CD4-positive, alpha-beta T cell treated with Interleukin-1 beta for 1 hour (primary cell): ENCODE measurements around the gene CD83.

ENCODE experiments used
- DNase-seq, 2 donors: peaks; one replicate each; pipeline ENCODE4 v3.0.0-alpha.2; 2020 to 2022

The CD83 gene, protein sequence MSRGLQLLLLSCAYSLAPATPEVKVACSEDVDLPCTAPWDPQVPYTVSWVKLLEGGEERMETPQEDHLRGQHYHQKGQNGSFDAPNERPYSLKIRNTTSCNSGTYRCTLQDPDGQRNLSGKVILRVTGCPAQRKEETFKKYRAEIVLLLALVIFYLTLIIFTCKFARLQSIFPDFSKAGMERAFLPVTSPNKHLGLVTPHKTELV

GRCh38 chr6:14117158-14118090, at the start of gene CD83:
Gene CD83 (plus strand): TSS chr6:14117772. CDS start chr6:14117812, 40 bp downstream.
- DNase-seq, result peak; percentile 91 to 95

DNA sequence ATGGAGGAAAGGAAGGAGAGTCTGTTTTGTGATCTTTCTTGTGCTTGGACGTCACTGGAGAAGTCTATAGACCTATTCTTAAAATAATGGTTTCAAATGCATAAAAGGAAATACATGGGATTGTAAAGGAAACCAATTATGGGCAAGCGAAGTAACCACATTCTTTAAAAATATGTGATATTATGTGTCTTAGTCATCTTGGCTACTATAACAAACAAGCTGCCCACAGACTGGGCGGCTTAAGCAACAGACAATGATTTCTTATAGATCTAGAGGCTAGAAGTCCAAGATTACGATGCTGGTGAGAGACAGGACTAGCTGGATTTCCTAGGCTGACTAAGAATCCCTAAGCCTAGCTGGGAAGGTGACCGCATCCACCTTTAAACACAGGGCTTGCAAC, 49.4 kb upstream of the CD83 start:
- DNase-seq, result no peak

- no peak for DNase-seq
Observed at GRCh38 chr6:14068623-14069022, 48.9 kb upstream of the CD83 start.

- DNase-seq, result no peak
Observed at GRCh38 chr6:14070457-14070856, 47.1 kb upstream of the CD83 start.

- DNase-seq, result no peak
Observed at GRCh38 chr6:14072084-14072483, 45.5 kb upstream of the CD83 start.

DNA sequence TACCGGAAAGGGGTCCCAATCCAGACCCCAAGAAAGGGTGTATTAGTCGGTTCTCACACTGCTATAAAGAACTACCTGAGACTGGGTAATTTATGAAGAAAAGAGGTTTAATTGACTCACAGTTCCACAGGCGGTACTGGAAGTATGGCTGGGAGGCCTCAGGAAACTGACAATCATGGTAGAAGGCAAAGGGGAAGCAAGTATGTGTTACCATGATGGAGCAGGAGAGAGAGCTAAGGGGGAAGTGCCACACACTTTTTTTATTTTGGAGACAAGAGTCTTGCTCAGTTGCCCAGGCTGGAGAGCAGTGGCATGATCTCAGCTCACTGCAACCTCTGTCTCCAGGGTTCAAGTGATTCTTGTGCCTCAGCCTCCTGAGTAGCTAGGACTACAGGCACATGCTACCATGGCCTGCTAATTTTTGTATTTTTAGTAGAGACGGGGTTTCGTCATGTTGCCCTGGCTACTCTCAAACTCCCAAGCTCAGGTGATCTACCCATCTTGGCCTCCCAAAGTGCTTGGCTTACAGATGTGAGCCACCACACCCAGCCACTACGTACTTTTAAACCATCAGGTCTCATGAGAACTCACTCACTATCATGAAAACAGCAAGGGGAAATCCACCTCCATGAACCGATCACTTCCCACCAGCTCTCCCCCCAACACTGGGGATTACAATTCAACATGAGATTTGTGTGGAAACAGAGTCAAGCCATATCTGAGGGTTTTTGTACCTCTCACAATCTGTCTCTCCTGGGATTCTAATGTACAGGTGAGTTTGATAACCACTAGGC, 43.8 kb upstream of the CD83 start:
- DNase-seq, result peak; percentile 34 to 47

GRCh38 chr6:14074476-14075094, 43.0 kb upstream of the CD83 start:
- DNase-seq, result no peak

- peak; percentile 14 to 71 for DNase-seq
Observed at GRCh38 chr6:14075095-14075503, 42.5 kb upstream of the CD83 start.

DNA sequence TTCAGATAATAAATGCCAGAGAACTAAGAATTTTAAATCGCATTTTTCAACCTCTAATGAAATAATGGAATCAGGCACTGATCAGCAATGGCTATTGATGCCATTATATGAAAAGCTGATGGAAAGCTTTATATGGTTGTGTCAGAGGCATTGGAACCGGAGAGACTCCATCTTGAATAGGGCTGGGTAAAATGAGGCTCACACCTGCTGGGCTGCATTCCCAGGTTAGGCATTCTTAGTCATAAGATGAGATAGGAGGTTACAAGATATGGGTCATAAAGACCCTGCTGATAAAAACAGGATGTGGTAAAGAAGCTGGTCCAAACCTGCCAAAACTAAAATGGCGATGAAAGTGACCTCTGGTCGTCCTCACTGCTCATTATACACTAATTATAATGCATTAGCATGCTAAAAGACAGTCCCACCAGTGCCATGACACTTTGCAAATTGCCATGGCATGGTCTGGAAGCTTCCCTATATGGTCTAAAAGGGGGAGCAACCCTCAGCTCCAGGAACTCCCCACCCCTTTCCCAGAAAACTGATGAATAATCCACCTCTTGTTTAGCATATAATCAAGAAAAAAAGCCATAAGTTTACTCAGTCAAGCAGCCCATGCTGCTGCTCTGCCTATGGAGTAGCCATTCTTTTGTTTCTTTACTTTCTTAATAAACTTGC, 40.2 kb upstream of the CD83 start:
- DNase-seq, result no peak

- no peak for DNase-seq
Observed at GRCh38 chr6:14079433-14079832, 38.1 kb upstream of the CD83 start.

GRCh38 chr6:14079971-14080370, 37.6 kb upstream of the CD83 start:
- no peak for DNase-seq

DNA sequence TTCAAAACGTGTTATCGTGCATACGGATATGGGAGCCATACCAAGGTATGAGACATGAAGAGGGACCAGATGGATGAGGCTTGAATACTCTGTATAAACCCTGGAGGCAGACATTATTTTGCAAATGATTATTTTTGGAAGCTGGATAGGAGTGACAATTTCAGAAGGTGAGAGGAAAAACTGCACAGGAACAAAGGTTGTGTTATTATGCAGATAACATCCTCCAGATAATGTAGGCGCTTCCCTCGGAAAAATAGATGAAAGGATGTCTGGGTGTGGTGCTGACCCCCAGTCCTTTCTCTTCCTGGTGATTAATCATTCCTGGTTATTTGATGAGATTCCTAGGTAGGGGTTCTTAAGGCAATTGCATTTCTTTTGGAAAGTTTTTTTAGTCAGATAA, 36.4 kb upstream of the CD83 start:
- no peak for DNase-seq

GRCh38 chr6:14082771-14083170, 34.8 kb upstream of the CD83 start:
- no peak for DNase-seq

DNA sequence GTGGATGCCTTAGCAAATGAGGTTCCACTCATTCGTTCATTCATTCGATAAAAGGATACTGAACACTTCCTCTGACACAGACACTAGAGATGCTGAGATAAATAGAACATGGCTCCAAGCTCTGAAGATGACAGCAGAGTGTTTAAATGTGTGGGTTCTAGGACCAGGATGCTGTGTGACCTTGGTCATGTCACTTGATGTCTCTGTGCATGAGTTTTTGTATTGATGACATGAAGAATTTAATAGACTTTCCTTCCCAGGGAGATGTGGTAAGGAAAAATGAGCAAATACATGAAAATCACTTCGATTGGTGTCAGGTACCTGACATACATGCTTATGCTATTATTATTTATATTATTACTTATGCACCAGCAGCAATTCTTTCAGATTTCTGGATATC, 34.3 kb upstream of the CD83 start:
- DNase-seq, result no peak

- no peak for DNase-seq
Observed at GRCh38 chr6:14083751-14084150, 33.8 kb upstream of the CD83 start.

DNA sequence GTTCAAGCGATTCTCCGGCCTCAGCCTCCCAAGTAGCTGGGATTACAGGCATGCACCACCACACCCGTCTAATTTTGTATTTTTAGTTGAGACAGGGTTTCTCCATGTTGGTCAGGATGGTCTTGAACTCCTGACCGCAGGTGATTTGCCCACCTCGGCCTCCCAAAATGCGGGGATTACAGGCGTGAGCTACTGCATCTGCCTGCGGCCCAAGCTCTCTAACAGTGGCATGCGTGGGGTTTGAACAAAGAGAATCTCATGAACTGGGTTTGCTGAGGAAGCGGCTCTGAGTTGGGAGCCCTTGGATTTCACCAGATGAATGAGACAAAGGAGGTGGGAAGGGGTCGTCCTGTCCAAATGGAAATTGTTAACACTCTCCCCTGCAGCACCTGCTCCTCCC, 33.2 kb upstream of the CD83 start:
- no peak for DNase-seq

- DNase-seq, result no peak
Observed at GRCh38 chr6:14085176-14085787, 32.3 kb upstream of the CD83 start.

GRCh38 chr6:14086701-14087100, 30.9 kb upstream of the CD83 start:
- DNase-seq, result no peak

DNA sequence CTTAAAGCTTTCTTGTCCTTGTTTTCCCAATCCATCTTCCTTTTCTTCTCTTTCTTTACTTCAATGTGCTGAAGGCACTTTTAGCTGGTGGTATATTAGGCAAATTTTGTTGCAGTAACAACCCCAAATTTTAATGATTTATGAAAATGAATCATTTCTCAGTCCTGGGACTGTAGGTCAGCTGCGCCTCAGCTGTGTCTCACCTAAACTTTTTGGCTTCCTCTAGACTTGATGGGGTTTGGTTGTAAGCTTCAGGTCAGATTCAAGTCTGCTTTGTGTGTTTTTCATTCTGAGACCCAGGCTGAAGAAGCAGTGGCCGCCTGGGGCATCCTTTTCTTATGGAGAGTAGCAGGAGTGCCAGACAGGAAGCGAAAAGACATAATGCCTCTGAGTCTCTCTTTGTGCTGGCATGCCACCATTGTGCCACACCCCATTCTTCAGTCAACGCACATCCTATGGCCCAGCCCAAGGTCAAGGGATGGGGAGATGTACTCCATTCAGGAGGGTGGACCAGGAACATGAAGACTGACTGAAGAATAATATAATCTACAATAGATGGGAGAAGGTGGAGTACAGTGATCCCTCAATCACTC, 28.9 kb upstream of the CD83 start:
- no peak for DNase-seq

DNA sequence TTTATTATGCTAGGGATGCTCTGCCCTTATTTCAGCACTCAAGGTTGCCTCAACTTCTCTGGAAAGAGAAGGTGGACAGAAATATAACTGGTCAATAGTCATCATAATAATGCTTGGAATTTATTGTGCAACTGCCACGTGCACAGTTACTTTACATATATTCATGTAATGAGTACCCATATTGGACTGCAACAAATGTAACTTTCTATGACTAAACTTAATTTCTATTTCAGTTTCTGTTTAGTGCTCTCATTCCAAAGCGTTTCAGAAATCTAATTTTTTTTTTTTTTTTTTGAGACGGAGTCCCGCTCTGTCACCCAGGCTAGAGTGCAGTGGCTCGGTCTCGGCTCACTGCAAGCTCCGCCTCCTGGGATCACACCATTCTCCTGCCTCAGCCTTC, 28.3 kb upstream of the CD83 start:
- DNase-seq, result no peak

DNA sequence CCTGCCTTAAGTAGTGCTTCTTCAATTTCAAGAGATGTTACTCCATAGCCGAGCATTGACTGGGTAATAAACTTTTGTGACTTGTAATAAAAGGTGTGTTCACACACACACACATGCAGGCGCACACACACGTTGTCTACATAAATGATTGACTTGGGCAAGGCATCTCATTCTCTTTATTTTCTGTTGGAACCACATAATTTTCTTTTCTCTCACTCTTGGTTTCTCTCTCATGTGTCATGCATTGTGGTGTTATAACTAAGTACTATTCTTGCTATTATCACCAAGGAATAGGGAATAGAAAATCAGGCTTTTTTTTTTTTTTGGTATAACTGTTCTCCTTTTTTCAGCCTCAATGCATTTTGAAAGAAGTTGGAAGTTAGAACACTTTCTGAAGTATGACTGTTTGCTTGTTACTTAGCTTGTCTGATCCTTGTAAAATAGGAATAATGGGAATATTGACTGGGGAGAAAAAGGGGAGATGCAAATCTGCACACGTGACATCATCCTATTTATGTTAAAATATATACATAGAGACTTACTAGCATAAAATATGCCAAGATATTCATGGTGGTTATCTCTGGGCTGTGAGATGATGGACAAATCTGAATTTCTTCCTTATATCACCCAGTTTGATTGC, 26.1 kb upstream of the CD83 start:
- no peak for DNase-seq
